GM23248 (cell line): ENCODE results near the gene ZNF778. TPM values are rescaled to one million over a fixed set of nuclear protein-coding genes. Genes with fewer than 3 reads are reported as not detected.

Source experiments
- DNase-seq: peaks from one replicate; pipeline ENCODE4 v3.0.0-alpha.2; 2015
- H2AFZ ChIP-seq: fragments of 200-600 bp; sonication (generic); 2 replicates; pipeline ENCODE4 v1.6.1; 2016; ENCODE audit warnings: antibody characterized with exemption
- H3F3A ChIP-seq: fragments of 200-600 bp; sonication (generic); 2 replicates; pipeline ENCODE4 v1.6.1; 2016; ENCODE audit warnings: mild to moderate bottlenecking, antibody characterized with exemption, mixed run types; ENCODE audit not compliant: insufficient read depth
- H3K27ac ChIP-seq: fragments of 200-600 bp; sonication (generic); 2 replicates; pipeline ENCODE4 v1.5.1; 2016; ENCODE audit warnings: mild to moderate bottlenecking
- H3K27me3 ChIP-seq: fragments of 200-600 bp; sonication (generic); replicated peaks from 2 replicates; pipeline ENCODE4 v1.6.1; 2016; ENCODE audit warnings: mild to moderate bottlenecking; ENCODE audit not compliant: insufficient read depth
- H3K36me3 ChIP-seq: fragments of 200-600 bp; sonication (generic); 2 replicates; pipeline ENCODE4 v1.6.1; 2016; ENCODE audit warnings: low read depth, mild to moderate bottlenecking
- H3K4me1 ChIP-seq: fragments of 200-600 bp; sonication (generic); 2 replicates; pipeline ENCODE4 v1.6.1; 2016; ENCODE audit warnings: mild to moderate bottlenecking; ENCODE audit not compliant: insufficient read depth
- H3K4me2 ChIP-seq: fragments of 200-600 bp; sonication (generic); one replicate; pipeline ENCODE4 v1.6.1; 2016; ENCODE audit warnings: mild to moderate bottlenecking; ENCODE audit not compliant: unreplicated experiment
- H3K4me3 ChIP-seq: fragments of 200-600 bp; sonication (generic); 2 replicates; pipeline ENCODE4 v1.5.1; 2016; ENCODE audit warnings: mild to moderate bottlenecking
- H3K79me2 ChIP-seq: fragments of 200-600 bp; sonication (generic); 2 replicates; pipeline ENCODE4 v1.6.1; 2016; ENCODE audit warnings: mild to moderate bottlenecking; ENCODE audit not compliant: insufficient read depth
- H3K9ac ChIP-seq: fragments of 200-600 bp; sonication (generic); 2 replicates; pipeline ENCODE4 v1.6.1; 2016; ENCODE audit warnings: mild to moderate bottlenecking
- H3K9me2 ChIP-seq: fragments of 200-600 bp; sonication (generic); 2 replicates; pipeline ENCODE4 v1.6.1; 2016; ENCODE audit warnings: mixed run types, mild to moderate bottlenecking, moderate library complexity; ENCODE audit not compliant: insufficient read depth
- H3K9me3 ChIP-seq: fragments of 200-600 bp; sonication (generic); one replicate; pipeline ENCODE4 v1.6.1; 2017; ENCODE audit warnings: low read depth
- H4K20me1 ChIP-seq: fragments of 200-600 bp; sonication (generic); 2 replicates; pipeline ENCODE4 v1.6.0; 2016; ENCODE audit not compliant: insufficient read depth
- EZH2 ChIP-seq: fragments of 200-600 bp; sonication (generic); IDR thresholded peaks from 2 replicates; pipeline ENCODE4 v1.6.1; 2018; ENCODE audit warnings: antibody characterized with exemption, mild to moderate bottlenecking; ENCODE audit not compliant: insufficient read depth, poor library complexity, severe bottlenecking
- EZH2phosphoT487 ChIP-seq: fragments of 200-600 bp; sonication (generic); IDR thresholded peaks from 2 replicates; pipeline ENCODE4 v1.6.1; 2018; ENCODE audit warnings: antibody characterized with exemption, moderate library complexity, mild to moderate bottlenecking, low read depth; ENCODE audit not compliant: insufficient read depth
- WGBS, 2 experiments: methylation state at CpG; one replicate each; pipeline ENCODE4 v1.1.6; 2015 to 2017; ENCODE audit warnings: low lambda C conversion rate in 2 of 2, low coverage in 1 of 2; ENCODE audit errors: missing lambda C conversion rate in 2 of 2; 5-methylcytosine and 5-hydroxymethylcytosine counted together
- in situ Hi-C: fragments of 300-500 bp; cut with MboI; formaldehyde crosslinking; loops from 2 replicates; pipeline ENCODE4 v1.15.0; 2020
- polyA plus RNA-seq: library from polyadenylated mRNA; unstranded; fragments of >200 nt; fragmentation: Nextera tagmentation; extraction: Ambion mirVana; gene quantifications from 2 replicates; pipeline ENCODE4 v1.2.1, GENCODE V29; 2016
- total RNA-seq: library from RNA; depleted of rRNA; stranded (reverse); fragments of >200 nt; shearing (Covaris generic); gene quantifications from 2 replicates; pipeline ENCODE4 v1.2.3, GENCODE V29; 2014

The ZNF778 gene
- total and polyA plus RNA-seq, 2 experiments from 2014 or later, result 3.0 to 3.6 TPM

DNA sequence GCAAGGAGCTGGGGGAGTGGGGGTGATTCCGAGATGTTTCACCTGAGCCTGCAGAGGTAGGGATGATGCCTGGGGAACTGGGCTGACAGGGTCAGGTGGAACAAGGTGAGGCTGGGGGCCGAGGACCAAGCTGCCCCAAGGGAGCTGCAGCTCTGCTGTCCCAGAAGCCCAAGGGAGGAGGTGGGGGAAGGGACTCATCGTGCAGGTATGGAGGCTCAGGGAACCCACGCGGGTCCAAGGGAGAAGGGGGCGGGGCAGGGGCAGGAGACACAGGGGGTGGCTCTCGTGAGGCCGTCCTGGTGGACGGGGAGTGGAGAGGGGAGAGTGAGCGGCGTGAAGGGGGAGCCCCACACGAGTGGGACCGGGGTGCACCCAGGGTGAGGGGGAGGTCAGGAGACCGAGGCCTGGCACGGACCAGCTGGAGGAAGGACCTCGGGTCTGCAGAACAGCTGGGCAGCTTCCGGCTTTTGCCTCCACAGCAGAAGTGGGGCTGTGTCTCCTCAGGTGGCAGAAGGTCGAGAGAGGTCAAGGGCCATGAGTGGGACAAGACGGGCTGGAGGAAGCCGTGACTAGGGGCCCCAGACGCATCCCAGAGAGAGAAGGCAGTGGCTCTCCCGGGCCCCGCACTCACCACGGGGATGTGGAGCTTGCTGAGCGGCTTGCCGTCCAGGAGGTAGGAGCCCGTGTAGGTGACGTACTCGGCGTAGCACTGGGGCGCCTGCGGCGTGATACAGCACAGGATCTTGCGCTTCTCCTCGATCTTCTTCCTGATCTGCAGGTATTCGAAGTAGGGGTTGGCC lies 61.1 kb downstream of the ZNF778 start:
- H3K4me3 ChIP-seq, result no peak overlapping the region
- in situ Hi-C loops, result no loop called here
- H3K27ac ChIP-seq, result no peak overlapping the region
- peaks cover 19% of the 10 kb centered on the region for H3K36me3 ChIP-seq
- H2AFZ ChIP-seq, result no peak overlapping the region
- H3K79me2 ChIP-seq, result peaks cover 50% of the 10 kb centered on the region
- H3K9me2 ChIP-seq, result no peaks in the 10 kb centered on the region
- H3K27me3 ChIP-seq, result no peaks in the 10 kb centered on the region
- no peaks in the 10 kb centered on the region for H3K4me1 ChIP-seq
- TF ChIP-seq EZH2, result no peak
- TF ChIP-seq EZH2phosphoT487, result no peak
- no peaks in the 10 kb centered on the region for H3F3A ChIP-seq
- H3K9ac ChIP-seq, result no peak overlapping the region
- WGBS, 2 experiments, result 92 to 93% methylated on average over 26 to 36 of the region's 36 CpGs
- no peaks in the 10 kb centered on the region for H3K9me3 ChIP-seq
- no peak for DNase-seq
- H4K20me1 ChIP-seq, result no peaks in the 10 kb centered on the region
- no peak overlapping the region for H3K4me2 ChIP-seq

DNA sequence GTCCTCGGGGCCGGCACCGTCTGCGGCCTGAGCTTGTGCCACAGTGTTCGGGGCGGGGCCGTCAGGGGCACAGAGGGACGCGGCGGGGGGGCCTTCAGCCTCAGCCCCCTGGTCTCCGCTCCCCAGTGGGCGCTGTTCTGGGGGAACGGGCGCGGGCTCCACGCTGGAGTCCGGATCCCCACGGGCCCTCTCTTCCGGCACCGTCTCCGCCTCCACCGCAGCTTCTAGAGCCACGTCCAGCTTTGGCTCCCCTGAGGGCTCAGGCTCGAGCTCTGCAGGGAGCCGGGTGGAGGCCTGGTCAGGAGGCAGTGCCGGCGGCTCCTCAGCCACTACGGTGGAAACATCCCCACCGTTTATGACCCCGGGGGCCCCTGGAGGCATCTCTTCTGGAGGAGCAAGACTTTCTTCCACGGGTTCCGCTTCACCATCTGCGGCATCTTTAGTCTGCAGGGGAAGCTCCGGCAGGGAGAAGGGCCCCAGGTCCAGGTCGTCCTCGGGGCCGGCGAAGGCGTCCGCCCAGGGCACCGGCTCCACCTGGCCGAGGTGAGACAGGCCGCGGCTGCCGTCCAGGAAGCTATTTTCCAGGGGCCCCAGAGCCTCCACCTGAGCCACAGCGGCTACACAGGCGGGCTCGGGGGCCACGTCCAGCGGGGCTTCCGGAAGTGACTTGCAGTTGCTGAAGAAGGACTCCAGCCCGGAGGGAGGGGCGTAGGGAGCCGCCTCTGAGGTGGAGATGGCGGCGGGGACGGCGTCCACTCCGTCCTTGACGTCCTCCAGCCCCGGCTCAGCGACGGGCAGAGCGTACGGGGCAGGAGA lies 62.4 kb downstream of the ZNF778 start:
- in situ Hi-C loops, result no loop called here
- no peaks in the 10 kb centered on the region for H3K9me2 ChIP-seq
- no peaks in the 10 kb centered on the region for H3K4me1 ChIP-seq
- H3K36me3 ChIP-seq, result peaks cover 23% of the 10 kb centered on the region
- no peak overlapping the region for H3K27ac ChIP-seq
- WGBS, 2 experiments, result 92 to 97% methylated on average over 34 to 65 of the region's 65 CpGs
- H3K9ac ChIP-seq, result no peak overlapping the region
- no peak overlapping the region for H3K4me3 ChIP-seq
- H3K79me2 ChIP-seq, result peaks cover 55% of the 10 kb centered on the region
- TF ChIP-seq EZH2, result no peak
- no peak for TF ChIP-seq EZH2phosphoT487
- H2AFZ ChIP-seq, result no peak overlapping the region
- no peaks in the 10 kb centered on the region for H3K27me3 ChIP-seq
- H3K9me3 ChIP-seq, result no peaks in the 10 kb centered on the region
- H4K20me1 ChIP-seq, result no peaks in the 10 kb centered on the region
- peaks cover 3% of the 10 kb centered on the region; the same call in 1 of the 2 replicates for H3F3A ChIP-seq
- DNase-seq, result no peak
- H3K4me2 ChIP-seq, result no peak overlapping the region

DNA sequence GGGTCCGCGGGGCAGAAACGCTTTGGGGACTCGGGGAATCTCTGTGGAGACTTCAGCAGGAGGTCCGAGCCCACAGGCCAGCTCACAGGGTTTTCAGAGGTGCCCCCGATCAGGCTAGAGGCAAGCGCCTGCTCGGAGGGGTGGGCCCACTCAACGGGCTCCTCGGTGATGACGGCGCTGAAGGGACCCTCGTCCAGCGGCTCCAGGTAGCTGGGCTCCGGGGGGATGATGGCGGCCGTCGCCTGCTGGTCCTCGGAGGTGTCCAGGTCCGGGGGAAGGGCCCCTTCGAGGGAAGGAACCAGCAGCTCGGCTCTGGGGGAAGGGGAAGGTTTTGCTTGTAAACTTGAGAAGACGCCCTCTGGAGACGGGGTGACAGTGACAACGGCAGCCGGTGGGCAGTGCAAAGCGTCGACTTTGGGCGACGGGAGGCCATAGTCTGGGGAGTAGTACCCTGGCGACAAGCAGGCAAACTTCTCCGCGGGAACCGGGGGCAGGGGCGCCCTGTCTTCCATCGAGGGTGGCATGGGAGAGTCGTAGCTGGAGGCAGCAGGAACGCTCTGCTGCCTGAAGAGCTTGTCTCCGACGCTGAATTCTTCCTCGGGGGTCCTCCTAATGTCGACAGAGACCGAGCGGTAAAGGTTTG lies 63.2 kb downstream of the ZNF778 start:
- Histone ChIP-seq H3K27ac (no peak overlapping the region), H3K4me1 (no peaks in the 10 kb centered on the region)

DNA sequence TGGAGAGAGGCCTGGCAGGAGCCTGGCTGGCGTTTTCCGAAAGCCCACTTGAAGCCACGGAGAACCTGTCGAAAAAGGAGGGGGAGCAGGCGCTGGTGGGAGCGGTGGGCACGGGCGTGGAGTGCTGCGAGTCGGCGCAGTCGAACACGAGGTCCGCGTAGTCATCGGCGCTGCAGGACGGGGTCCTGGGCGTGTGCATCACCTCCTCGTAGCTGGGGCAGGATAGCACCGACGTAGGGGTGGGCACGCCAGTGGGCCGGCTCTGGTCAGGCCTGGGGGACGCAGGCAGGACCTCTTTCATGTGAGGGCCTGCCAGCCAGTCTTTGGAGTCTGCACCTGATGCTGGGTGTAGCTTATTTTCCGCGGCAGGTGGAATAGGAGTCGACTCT lies 63.7 kb downstream of the ZNF778 start:
- Histone ChIP-seq H3K36me3 (peaks cover 24% of the 10 kb centered on the region), H3K79me2 (peaks cover 49% of the 10 kb centered on the region), H3K9ac (no peak overlapping the region), H3K27me3 (no peaks in the 10 kb centered on the region), H3K4me2 (no peak overlapping the region), H3F3A (peaks cover 3% of the 10 kb centered on the region; the same call in 1 of the 2 replicates), H2AFZ (no peak overlapping the region), H3K27ac (no peak overlapping the region), H3K9me3 (no peaks in the 10 kb centered on the region), H4K20me1 (no peaks in the 10 kb centered on the region), H3K4me1 (no peaks in the 10 kb centered on the region), H3K4me3 (no peak overlapping the region), H3K9me2 (no peaks in the 10 kb centered on the region)
- DNase-seq, result no peak
- no peak for TF ChIP-seq EZH2
- TF ChIP-seq EZH2phosphoT487, result no peak
- WGBS, 2 experiments, result 98 to 99% methylated on average over 23 to 28 of the region's 28 CpGs
- in situ Hi-C loops, result no loop called here

More for the DNA sequence above, 63.2 kb downstream of the ZNF778 start:
- Histone ChIP-seq H3K4me2 (no peak overlapping the region), H3K27me3 (no peaks in the 10 kb centered on the region), H3K9me2 (no peaks in the 10 kb centered on the region), H3K79me2 (peaks cover 49% of the 10 kb centered on the region), H2AFZ (no peak overlapping the region), H4K20me1 (no peaks in the 10 kb centered on the region), H3K36me3 (peaks cover 24% of the 10 kb centered on the region), H3K9me3 (no peaks in the 10 kb centered on the region), H3F3A (peaks cover 3% of the 10 kb centered on the region; the same call in 1 of the 2 replicates), H3K4me3 (no peak overlapping the region), H3K9ac (no peak overlapping the region)
- TF ChIP-seq EZH2 (no peak), EZH2phosphoT487 (no peak)
- 94 to 97% methylated on average over 31 to 44 of the region's 44 CpGs for WGBS, 2 experiments
- in situ Hi-C loops, result no loop called here
- no peak for DNase-seq
